Heart right ventricle (tissue), 16 donors: ENCODE measurements around the gene DDX31. TPM values are rescaled to one million over a fixed set of nuclear protein-coding genes. Genes with fewer than 3 reads are reported as not detected.

Source experiments
- ATAC-seq, 8 donors: fragments of 200-7000 bp; cut with Tn5 transposase; one replicate each; pipeline ENCODE4 v1.9.1; 2020; ENCODE audit warnings: mild to moderate bottlenecking in 8 of 8, moderate library complexity in 8 of 8, moderate number of reproducible peaks in 1 of 8
- DNase-seq, 2 donors: peaks; one replicate each; pipeline ENCODE4 v3.0.0-alpha.2; 2020
- H3K27ac ChIP-seq, 10 donors: fragments of 200-600 bp; sonication (generic) in 2 of 10; one replicate each; pipeline versions ENCODE4 v1.5.0 to v1.8.0; 2020 to 2022; ENCODE audit warnings: mild to moderate bottlenecking in 3 of 10
- H3K27me3 ChIP-seq, 7 donors: fragments of 200-600 bp; one replicate each; pipeline ENCODE4 v1.8.0; 2021 to 2022; ENCODE audit warnings: mild to moderate bottlenecking in 2 of 7
- H3K36me3 ChIP-seq, 9 donors: fragments of 200-600 bp; sonication (generic) in 1 of 9; one replicate each; pipeline versions ENCODE4 v1.5.0 to v1.8.0; 2020 to 2022; ENCODE audit warnings: mild to moderate bottlenecking in 2 of 9
- H3K4me1 ChIP-seq, 9 donors: fragments of 200-600 bp; sonication (generic) in 1 of 9; one replicate each; pipeline versions ENCODE4 v1.5.0 to v1.8.0; 2020 to 2022; ENCODE audit warnings: mild to moderate bottlenecking in 4 of 9
- H3K4me3 ChIP-seq, 10 donors: fragments of 200-600 bp; sonication (generic) in 2 of 10; one replicate each; pipeline versions ENCODE4 v1.5.0 to v1.8.0; 2020 to 2022; ENCODE audit warnings: mild to moderate bottlenecking in 7 of 10, moderate library complexity in 2 of 10
- H3K9me3 ChIP-seq, 11 donors: fragments of 200-600 bp in 10 of 11; sonication (generic) in 2 of 11; one replicate each; pipeline versions ENCODE4 v1.5.0 to v1.8.0; 2013 to 2022; ENCODE audit warnings: mild to moderate bottlenecking in 2 of 11, control low read depth in 1 of 11, moderate library complexity in 1 of 11
- WGBS, 2 donors: extraction: QIAGEN DNeasy Blood & Tissue Kit; methylation state at CpG; one replicate each; pipeline ENCODE4 v1.1.7; 2013; ENCODE audit warnings: inconsistent platforms in 1 of 2; 5-methylcytosine and 5-hydroxymethylcytosine counted together
- intact Hi-C, 10 donors: fragments of 100-400 bp; cut with DNase I; formaldehyde crosslinking; loops; one replicate each; pipeline versions ENCODE4 v1.11.1 to v1.14.2; 2022
- polyA plus RNA-seq, 2 donors: library from polyadenylated mRNA; stranded (reverse); fragments of 200-250 nt; gene quantifications; one replicate each; pipeline ENCODE4 v1.2.3, GENCODE V29; 2013
- total RNA-seq, 10 donors: library from RNA; stranded (reverse); fragmentation: NEBNext Ultra II Directional in 3 of 10; extraction: Animal tissue kit (Norgen Biotek cat#: 25700) in 3 of 10; gene quantifications; one replicate each; pipeline versions ENCODE4 v1.2.1 to v1.2.4, GENCODE V29; 2021 to 2023
- TF ChIP-seq, protein P1 (sequence below), 9 donors: fragments of 200-600 bp; sonication (generic) in 2 of 9; IDR thresholded peaks; one replicate each; pipeline versions ENCODE4 v1.5.0 to v1.8.0; 2021 to 2022; ENCODE audit warnings: antibody characterized with exemption in 9 of 9, mild to moderate bottlenecking in 5 of 9, moderate library complexity in 1 of 9
- donor health status: Arrhythmogenic right ventricular cardiomyopathy.
- donor health status: ischemic (EF 13 %, LVEDD 7.1; RV severe dilation, severe dysfunction).
- donor health status: healthy with polysubstance abuse.
- donor health status: DM: no; HTN: yes; CAD: no.
- donor health status: DM: no; HTN: no; CAD: no.
- donor health status: ischemic (EF 25% LVEDD 6.9; RV normal size, moderate dysfunction).
- donor health status: ischemic (EF 25% LVEDD 5.7; RV mildly dilated, moderate dysfunction).
- donor health status: healthy.
- donor health status: DM: yes; HTN: yes; CAD: no.
- donor health status: Ischemic cardiomyopathy.
- donor health status: ischemic (EF 35%, LVEDD 5.7; RV mildly dilated, moderate dysfunction).
- donor health status: nonischemic (EF 11% LVEDD 7.7; RV severe dilation, severe dysfunction).
- donor health status: DM: yes; HTN: yes; CAD: no.
- donor health status: PGD.
- donor health status: ischemic (EF 29% LVEDD 5.4; RV normal size, mild dysfunction).
- donor health status: nonischemic (EF 23%, LVEDD 6.1; RV moderate dilation, normal function).

Gene DDX31
- total and polyA plus RNA-seq, 12 donors = 4.0 to 6.4 (median 5.0) TPM

DNA sequence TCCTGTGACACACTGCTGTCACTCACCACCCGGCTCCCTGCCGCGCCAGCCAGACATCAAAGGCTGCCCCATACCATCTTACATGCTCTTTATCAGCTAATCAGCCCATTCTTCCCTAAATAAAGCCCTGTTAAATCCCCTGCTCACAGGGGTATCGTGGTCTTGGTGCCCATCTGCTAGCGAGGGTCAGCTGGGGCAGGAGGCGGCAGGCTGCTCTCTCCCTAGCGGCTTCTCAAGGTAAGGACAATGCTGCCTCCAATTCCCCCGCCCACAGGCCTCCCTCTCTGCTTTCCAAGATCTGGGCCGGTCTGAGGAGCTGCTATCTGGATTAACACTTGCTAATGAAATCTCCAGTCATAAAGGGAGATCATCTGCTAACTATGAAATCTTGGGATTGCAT is 60.6 kb downstream of the DDX31 start:
- intact Hi-C loops = no loop called here
- 89 to 90% methylated on average over 9 of the region's 9 CpGs for WGBS, 2 donors
- ATAC-seq = no peak

DNA sequence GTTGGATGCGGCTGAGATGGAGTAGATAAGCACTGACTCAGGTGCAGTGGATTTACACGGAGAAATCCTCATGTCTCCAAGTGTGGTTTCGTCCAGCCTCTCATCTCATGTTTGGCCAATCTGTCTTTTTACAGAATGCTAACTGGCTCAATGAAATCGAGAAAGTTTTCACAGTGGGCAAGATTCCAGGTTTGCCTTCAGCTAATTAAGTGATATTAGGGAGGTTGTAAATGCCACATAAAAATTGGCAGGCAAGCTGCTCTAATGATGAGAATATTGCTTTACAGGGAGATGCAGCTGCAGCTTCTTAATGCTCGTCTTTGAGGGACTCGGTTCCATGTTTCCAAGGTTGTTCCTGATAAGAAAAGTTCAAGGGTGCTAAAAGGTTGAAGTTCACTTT is 63.7 kb downstream of the DDX31 start:
- Histone ChIP-seq H3K4me1 (no peaks in the 10 kb centered on the region), H3K36me3 (peaks cover 0 to 92% (median 5%) of the 10 kb centered on the region in 9 donors), H3K9me3 (no peaks in the 10 kb centered on the region), H3K27me3 (no peaks in the 10 kb centered on the region), H3K27ac (no peak overlapping the region), H3K4me3 (no peak overlapping the region)
- intact Hi-C loops = no loop called here
- no peak for ATAC-seq
- 86 to 87% methylated on average over 6 of the region's 6 CpGs for WGBS, 2 donors
- TF ChIP-seq, protein P1, sequence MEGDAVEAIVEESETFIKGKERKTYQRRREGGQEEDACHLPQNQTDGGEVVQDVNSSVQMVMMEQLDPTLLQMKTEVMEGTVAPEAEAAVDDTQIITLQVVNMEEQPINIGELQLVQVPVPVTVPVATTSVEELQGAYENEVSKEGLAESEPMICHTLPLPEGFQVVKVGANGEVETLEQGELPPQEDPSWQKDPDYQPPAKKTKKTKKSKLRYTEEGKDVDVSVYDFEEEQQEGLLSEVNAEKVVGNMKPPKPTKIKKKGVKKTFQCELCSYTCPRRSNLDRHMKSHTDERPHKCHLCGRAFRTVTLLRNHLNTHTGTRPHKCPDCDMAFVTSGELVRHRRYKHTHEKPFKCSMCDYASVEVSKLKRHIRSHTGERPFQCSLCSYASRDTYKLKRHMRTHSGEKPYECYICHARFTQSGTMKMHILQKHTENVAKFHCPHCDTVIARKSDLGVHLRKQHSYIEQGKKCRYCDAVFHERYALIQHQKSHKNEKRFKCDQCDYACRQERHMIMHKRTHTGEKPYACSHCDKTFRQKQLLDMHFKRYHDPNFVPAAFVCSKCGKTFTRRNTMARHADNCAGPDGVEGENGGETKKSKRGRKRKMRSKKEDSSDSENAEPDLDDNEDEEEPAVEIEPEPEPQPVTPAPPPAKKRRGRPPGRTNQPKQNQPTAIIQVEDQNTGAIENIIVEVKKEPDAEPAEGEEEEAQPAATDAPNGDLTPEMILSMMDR (IDR thresholded peaks at IDR 0.05) = no peak
- no peak for DNase-seq

More for the DNA sequence above, 60.6 kb downstream of the DDX31 start:
- H3K27me3 ChIP-seq = no peaks in the 10 kb centered on the region
- H3K4me3 ChIP-seq = no peak overlapping the region
- DNase-seq = no peak
- H3K9me3 ChIP-seq = no peaks in the 10 kb centered on the region
- H3K27ac ChIP-seq = no peak overlapping the region
- peaks cover 0 to 98% (median 17%) of the 10 kb centered on the region in 9 donors for H3K36me3 ChIP-seq
- H3K4me1 ChIP-seq = no peaks in the 10 kb centered on the region
- TF ChIP-seq, protein P1 (IDR thresholded peaks at IDR 0.05) = no peak

DNA sequence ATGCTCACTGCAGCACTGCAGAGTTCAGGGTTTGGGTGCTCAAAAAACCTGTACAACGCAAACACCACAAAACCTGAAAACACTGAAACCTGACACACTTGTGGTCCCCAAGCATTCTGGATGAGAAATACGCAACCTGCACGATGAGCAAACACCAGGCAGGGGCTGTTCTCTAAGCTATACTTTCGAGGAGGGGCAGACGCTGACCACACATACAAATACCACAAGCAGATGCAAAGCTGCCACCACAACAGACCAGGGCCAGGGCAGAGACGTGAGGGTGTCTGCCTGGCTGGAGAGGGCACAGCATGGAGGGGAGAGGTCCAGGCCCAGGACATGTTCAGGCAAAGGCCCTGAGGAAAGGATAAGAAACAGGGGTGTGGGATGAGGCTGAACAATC is 64.4 kb downstream of the DDX31 start:
- TF ChIP-seq, protein P1 (IDR thresholded peaks at IDR 0.05) = no peak
- Histone ChIP-seq H3K27ac (no peak overlapping the region), H3K9me3 (no peaks in the 10 kb centered on the region), H3K27me3 (no peaks in the 10 kb centered on the region), H3K36me3 (peaks cover 0 to 92% (median 5%) of the 10 kb centered on the region in 9 donors), H3K4me1 (peaks cover 0 to 6% (median 0%) of the 10 kb centered on the region in 9 donors), H3K4me3 (no peak overlapping the region)
- no peak for ATAC-seq
- 96 to 97% methylated on average over 6 of the region's 6 CpGs for WGBS, 2 donors
- intact Hi-C loops = no loop called here
- DNase-seq = no peak

DNA sequence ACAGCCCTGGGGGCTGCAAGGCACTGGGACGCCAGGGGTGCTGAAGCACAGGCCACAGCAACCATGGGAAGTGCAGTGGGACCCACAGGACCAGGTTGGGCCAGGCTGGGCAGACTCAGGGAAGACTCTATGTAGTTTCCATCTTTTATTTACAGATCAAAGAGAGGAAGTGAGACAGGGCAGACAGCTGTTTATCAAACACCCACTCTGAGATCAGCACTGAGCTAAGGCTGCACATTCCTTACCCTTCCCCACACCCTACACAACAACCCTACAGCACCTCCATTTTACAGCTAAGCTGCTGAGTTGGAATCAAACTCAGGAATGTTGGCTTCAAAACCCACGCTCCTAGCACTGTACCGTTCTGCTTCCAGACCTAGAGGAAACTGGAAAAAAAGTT is 67.6 kb downstream of the DDX31 start:
- DNase-seq (no peak), ATAC-seq (no peak)
- Histone ChIP-seq H3K27me3 (no peaks in the 10 kb centered on the region), H3K4me1 (peaks cover 0 to 18% (median 10%) of the 10 kb centered on the region in 9 donors), H3K36me3 (peaks cover 0 to 80% (median 5%) of the 10 kb centered on the region in 9 donors), H3K4me3 (no peak overlapping the region), H3K9me3 (no peaks in the 10 kb centered on the region), H3K27ac (no peak overlapping the region)
- TF ChIP-seq, protein P1 (IDR thresholded peaks at IDR 0.05) = no peak
- intact Hi-C loops = no loop called here
- 72 to 78% methylated on average over 3 of the region's 3 CpGs for whole genome bisulfite sequencing, 2 donors
